Activated CD4-positive, alpha-beta T cell treated with anti-CD3 and anti-CD28 coated beads, Interleukin-2, Interleukin-4, amounts not matched to agents 100 ng/mL and 50 ng/mL, durations not matched to agents 16 hours and 8 hours (primary cell): Measurements from ENCODE around the gene FBXW4.

Experiments
- DNase-seq: peaks from one replicate; pipeline ENCODE4 v3.0.0-alpha.2; 2020; ENCODE audit warnings: low spot score

Gene FBXW4

DNA sequence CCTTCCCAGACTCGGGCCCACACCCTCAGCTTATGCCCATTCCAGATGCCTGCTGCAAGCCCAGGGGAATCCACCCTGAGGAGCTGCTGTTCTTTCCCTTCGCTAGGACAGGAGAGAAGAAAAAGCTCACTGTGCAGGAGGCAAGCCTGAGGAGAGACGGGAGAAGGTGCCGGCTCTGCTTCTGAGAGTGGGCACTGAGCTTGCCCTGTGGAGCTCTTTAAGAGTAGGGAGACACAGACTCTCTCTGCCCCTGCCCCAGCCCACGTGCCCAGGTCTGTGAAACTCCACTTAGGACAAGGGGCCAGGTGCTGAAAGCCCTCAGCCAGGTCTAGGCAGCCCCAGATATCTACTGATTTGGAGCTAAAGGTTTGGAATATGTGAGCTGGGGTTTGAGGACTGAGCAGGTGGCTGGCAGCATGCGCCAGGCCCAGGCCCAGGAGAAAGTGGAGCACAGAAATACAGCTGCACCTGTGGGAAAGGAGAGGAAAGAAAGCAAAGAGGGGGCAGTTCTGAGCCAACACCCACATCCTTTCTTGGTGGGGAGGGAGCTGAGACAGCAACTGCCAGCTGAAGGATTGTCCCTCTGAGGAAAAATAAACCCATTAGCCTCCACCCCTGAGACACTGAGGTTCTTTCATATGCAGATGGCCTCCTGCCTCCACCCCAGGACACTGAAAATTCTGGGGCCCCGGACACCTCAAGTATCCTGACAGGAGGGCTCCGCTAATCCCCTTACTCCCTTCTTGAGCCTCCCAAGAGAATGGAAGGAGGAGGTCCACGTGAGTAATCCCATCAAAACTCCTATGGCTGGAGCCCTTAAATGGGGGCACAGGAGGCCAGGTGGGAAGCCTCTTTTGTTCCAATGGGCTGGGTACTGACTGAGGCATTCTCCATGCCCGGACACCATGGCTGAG, 114.2 kb downstream of the FBXW4 start:
- DNase-seq = no peak

- DNase-seq = no peak
These were observed 115.5 kb downstream of the FBXW4 start for GRCh38 chr10:101579516-101579870.

- DNase-seq = no peak
These were observed 116.0 kb downstream of the FBXW4 start for GRCh38 chr10:101578803-101579515.

DNA sequence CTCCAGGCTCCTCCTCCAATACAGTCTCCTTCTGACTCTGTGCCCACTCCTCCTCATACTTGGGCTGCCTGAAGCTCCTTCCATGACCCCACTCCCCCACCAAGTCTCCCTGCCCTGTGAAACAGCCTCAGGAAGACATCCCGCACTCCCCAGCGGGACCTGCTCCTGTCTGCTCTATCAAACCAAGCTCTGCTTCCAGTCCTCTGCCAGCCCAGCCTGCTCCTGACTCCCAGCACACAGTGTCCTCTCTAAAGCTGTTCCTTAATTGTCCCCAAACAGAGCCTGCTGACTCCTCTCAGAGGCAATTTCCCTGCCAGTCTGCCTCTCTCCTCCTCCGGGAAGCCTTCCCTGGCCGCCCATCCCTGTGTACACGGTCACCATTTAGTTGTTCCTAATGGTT, 116.8 kb downstream of the FBXW4 start:
- no peak for DNase-seq

GRCh38 chr10:101577121-101577871, 117.7 kb downstream of the FBXW4 start:
- no peak for DNase-seq

DNA sequence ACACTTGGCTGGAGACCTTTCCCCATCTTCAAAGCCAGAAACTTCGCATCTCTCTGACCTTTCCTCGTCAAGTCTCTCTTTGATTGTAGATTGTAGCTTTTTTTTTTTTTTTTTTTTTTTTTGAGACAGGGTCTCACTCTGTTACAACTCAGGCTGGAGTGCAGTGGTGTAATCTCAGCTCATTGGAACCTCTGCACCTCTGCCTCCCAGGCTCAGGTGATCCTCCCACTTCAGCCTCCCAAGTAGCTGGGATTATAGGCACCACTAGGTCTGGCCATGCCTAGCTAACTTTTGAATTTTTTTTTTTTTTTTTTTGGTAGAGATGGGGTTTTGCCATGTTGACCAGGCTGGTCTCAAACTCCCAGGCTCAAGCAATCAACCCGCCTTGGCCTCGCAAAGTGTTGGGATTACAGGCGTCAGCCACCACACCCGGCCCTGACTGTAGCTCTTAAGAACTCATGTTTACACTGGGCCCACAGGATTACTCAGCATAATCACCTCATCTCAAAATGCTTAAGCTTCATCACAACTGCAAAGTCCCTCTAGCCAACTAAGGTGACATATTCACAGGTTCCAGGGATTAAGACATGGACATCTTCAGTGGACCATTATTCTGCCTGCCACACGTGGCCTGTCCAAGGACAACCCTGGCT, 118.6 kb downstream of the FBXW4 start:
- DNase-seq = no peak

DNA sequence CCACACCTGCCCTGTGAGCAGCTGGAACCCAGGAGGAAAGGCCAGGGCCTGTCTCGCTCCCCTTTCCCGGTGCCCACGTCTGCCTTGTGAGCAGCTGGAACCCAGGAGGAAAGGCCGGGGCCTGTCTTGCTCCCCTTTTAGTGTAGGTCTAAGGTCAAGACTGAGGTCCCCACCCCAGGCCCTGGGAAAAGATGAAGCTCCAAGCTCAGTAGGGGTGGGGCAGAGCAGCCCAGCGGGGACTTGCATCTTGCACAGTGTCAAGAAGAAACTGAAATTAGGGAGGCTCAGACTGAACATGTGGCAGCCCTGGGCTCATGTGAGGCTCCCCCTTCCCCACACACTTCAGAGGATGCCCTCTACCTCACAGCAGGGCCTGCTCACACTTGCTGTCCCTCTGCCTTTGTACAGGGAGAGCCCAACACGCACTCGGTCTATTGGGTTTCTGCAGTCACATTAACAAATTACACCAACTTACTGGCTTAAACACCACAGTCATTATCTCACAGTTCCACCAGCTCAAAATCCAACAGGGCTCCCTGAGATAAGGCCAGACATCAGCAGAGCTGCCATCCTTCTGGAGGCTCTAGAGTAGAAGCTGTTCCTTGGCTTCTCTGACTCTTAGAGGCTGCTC, 119.3 kb downstream of the FBXW4 start:
- DNase-seq = no peak

- DNase-seq = no peak
These were observed 119.9 kb downstream of the FBXW4 start for GRCh38 chr10:101575091-101575490.

DNA sequence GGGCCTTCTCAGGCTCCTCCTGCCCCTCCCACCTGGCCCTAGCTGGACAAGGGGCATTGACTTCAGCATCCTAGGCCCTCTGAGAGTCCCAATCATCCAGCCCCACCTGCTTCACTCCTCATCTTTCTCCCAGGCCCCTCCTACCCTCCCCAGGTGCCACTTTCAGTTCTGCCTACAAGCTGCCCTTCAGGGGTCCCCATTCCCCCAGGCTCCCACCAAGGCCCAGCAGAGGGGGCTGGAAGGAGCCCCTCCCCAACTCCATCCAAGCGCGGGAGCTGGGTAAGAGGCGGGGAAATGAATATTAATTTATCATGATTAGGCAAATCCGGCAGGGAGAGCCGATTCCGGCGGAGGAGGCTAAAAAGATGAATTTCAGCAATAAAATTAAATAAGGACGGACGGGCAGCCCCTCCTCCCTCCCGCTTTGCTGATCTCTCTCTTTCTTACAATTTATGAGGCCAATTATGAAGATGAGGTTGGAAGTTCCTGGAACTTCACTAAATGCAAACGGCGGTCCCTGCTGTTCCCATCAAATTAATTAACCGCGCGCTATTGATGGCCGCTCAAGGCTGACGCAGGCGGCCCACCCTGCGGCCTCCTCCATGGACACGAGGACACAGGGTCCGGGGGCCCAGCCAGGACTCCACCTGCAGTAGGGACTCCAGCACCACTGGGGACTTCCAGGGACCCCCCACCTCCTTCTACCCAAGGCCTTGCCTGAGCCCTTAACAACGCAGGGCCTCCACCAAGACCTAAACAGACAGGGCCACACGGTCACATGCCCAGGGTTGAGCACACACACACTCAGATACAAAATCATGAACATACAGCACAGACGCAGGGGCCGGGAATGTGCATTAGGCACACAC, 120.9 kb downstream of the FBXW4 start:
- no peak for DNase-seq

- DNase-seq = no peak
These were observed 122.2 kb downstream of the FBXW4 start for GRCh38 chr10:101572785-101573184.

GRCh38 chr10:101572126-101572525, 122.8 kb downstream of the FBXW4 start:
- DNase-seq = no peak

DNA sequence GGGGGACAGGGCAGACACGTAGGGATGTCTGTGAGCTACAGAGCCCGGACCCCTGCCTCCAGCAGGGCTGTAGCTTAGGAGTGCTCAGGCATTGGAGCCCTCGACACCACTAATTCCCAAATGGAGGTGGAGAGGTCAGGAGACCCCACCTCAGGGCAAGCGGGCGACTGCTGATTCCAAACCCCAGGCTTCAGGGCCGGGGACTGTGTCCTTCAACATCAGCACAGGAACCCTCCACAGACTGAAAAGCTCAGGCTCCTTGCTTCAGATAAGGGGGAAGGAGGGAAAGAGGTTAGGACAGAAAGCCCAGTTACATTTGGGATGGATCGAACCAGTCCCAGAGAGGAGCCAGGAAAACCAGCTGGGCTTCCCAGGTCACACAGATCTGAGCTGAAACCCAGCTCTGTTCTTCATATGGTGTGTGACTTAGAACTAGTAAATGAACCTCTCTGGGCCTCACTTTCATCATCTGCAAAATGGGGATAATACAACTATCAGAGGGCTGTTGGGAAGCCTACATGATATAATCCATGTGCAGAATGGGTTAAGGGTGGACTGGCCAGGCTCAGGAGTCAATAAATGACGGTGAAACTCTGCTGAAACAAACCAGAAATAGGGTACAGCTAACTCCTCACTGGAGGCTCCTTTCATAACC, 123.6 kb downstream of the FBXW4 start:
- no peak for DNase-seq

GRCh38 chr10:101570428-101571270, 124.3 kb downstream of the FBXW4 start:
- DNase-seq = no peak

DNA sequence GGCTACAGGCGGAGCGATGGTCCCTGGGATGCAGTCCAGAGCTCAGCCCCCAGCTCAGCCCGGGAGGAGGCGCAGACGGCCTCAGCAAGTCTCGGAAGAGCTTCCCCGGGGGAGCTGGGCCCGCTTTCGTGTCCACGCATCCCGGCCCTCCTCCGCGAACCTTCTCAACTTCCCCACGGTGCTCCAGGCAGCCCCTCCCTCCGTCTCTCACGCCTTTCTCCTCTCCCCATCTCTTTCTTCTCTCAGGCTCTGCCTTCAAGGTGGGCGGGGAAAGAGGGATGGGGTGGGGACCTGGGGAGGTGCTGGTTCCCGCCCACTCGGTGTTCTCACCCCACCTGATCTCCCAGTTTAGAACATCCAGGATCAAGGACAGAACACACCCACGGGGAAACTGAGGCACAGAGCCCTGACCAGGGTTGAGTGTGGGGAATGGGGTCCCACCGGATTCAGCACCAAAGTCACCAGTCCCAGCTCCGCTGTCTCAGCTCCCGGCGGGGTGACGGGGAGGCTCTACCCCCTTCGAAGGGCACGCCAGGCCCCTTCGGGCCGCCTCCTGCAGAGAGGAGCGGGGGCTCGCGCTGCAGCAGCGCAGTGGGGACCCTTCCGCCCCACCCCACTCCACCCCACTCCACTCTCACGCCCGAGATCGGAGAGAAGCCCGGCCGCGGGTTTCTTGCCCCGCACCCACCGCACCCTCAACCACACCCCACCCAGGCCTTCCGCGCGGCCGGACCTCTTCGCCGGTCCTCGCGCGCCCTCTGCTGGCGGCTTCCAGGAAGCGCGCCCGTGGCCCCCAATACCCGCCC, 125.1 kb downstream of the FBXW4 start:
- peak; percentile 80 for DNase-seq

DNA sequence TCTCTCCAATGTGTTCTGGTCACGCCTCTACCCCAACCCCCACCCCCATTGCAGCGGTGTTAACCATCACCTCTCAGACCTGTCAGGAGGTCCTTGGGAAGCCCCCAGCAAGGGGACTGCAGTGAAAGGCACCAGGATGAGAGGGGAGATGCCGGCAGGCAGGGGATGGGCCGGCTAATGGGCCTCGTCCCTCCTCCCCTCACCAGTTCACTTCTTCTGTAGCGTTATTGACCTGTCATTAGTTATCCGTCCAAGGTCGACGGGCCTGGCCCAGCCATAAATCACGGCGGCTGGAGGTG, 125.7 kb downstream of the FBXW4 start:
- no peak for DNase-seq

DNA sequence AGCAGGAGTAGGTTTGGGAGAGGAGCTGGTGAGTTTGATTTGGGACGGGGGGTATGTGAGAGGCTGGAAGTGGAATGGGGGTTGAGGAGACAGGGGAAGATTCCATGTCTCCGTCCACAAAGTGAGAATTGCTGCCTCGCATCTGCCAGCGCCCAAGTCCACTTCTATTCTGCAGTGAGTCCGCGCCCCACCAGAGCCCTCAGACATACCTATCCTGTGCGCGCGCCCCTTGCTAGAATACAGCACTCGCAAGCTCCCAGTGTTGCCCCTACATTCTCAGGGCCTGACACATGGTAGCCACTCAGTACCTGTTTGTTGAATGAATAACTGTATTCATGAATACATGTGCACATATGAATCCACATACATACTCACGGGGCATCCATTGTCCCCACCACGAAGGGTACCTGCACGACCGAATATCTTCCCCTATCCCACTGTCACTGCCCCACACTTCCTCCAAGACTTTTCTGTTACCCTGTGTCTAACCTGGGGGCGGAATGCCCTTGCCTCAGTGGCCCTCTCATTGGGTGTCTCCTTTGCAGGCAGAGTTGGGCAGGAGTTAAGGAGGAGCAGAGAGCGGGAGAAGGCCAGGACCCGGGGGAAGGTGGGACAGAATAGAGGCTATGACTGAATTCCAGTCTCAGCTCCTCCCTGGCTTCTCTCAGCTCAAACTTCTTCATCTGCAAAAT, 126.8 kb downstream of the FBXW4 start:
- DNase-seq = no peak

DNA sequence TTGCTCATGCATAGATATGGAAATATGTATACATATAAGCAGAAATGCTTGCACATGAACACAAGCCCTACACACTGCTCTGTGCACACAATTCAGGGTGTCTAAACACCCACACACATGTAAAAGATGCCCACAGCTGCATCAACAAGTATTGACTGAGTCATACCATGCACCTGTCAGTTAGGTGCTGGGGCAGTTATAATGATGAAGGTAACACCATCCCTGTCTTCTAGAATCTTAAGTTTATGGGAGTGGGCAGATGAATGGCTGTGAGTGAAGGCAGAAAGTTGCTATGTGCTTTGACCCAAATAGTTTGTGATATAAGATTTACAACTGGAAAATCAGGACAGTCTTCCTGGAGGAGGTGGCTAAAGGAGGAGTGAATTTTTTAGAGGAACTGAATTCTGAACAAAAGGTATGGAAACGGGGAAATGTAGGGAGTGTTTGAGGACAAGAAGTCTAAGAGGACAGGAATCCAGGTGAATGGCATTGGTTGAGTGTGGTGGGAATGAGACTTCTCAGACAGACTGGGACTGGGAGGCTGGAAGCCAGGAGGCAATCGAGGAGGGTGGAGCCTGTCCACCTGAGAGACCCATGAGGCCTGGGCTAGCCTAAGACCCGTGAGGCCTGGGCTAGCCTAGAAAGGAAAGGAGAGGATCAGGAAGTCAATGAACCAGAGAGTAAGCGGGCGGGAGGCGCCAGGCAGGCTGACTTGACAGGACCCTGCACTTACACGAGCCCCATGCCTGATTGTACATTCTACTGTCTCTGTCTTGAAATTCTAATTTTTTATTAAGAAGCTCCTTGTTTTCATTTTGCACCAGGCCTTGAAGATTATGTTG, 127.6 kb downstream of the FBXW4 start:
- no peak for DNase-seq
